Coronary artery (tissue), 2 donors: ENCODE data around the gene ENTHD1.

ENCODE experiments used
- DNase-seq: peaks from one replicate; pipeline ENCODE4 v3.0.0-alpha.2; 2017; ENCODE audit warnings: low spot score
- H3K27ac ChIP-seq, 2 donors: fragments of 200-600 bp; sonication (generic); one replicate each; pipeline ENCODE4 v1.5.1; 2016 to 2019
- H3K4me3 ChIP-seq: fragments of 200-600 bp; sonication (generic); 2 replicates; pipeline ENCODE4 v1.5.1; 2016; ENCODE audit warnings: mild to moderate bottlenecking, moderate library complexity
- TF ChIP-seq, protein P1 (sequence below): fragments of 200-600 bp; sonication (generic); IDR thresholded peaks from one replicate; pipeline ENCODE4 v1.5.1; 2019; ENCODE audit warnings: antibody characterized with exemption

Gene ENTHD1

DNA sequence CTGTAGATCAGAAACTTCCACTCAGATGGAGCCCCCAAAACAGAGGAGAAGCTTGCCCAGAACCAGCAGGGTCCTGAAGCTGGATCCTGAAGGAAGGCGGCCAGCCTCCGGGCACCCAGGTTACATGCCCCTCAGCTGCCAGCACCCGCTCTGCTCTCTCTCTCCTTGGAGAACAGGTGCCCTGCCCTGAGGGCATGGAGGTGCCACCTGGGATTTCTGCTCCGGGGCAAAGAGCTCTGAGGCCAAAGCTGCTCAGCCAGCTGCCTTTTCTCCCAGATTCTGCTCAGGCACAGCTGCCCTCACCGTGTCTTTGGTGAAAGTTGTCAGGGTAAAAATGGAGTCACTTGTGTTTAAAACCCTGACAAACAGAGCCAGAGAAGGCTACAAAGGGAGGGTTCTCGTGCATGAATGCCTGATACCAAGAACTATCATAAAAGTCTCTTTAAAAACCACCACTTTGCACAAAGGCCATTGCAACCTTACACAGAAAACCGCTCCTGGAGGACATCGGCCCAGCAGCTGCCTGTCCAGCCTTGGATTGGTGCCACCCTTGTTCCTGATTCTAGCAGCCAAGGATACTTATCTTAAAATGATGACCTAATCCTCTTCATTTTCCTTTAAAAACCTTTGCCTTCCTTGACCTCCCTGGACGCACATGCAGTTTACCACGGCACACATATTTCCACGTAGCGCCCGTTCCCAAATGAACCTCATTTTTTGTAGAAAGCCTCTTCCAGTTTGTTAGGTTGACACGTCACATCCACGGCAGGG is 183.0 kb downstream of the ENTHD1 start:
- Histone ChIP-seq H3K4me3 (no peak overlapping the region), H3K27ac (no peak overlapping the region)
- DNase-seq, result no peak
- TF ChIP-seq, protein P1, sequence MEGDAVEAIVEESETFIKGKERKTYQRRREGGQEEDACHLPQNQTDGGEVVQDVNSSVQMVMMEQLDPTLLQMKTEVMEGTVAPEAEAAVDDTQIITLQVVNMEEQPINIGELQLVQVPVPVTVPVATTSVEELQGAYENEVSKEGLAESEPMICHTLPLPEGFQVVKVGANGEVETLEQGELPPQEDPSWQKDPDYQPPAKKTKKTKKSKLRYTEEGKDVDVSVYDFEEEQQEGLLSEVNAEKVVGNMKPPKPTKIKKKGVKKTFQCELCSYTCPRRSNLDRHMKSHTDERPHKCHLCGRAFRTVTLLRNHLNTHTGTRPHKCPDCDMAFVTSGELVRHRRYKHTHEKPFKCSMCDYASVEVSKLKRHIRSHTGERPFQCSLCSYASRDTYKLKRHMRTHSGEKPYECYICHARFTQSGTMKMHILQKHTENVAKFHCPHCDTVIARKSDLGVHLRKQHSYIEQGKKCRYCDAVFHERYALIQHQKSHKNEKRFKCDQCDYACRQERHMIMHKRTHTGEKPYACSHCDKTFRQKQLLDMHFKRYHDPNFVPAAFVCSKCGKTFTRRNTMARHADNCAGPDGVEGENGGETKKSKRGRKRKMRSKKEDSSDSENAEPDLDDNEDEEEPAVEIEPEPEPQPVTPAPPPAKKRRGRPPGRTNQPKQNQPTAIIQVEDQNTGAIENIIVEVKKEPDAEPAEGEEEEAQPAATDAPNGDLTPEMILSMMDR, result no peak

DNA sequence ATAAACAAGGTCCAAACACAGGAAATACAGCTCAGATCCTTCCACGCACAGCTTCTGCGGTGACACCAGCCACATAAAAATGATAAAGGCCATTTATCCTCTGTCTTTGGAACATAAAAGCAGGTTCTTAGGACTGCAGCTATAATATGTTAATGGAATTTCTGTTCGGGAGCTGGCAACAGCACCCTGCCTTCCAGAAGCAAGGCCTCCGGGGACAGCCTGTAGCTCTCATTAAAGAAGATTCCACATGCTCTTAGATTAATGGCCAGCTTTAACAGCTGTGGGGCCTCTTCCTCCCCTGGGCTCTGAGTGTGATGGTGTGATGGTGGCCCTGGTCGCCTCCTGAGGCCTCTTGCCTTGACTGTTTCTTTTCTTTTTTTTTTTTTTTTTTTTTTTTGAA is 185.7 kb downstream of the ENTHD1 start:
- Histone ChIP-seq H3K27ac (no peak overlapping the region), H3K4me3 (no peak overlapping the region)
- TF ChIP-seq, protein P1, result no peak
- no peak for DNase-seq

GRCh38 chr22:39707351-39707750 is 186.2 kb downstream of the ENTHD1 start:
- no peak for DNase-seq
- Histone ChIP-seq H3K4me3 (no peak overlapping the region), H3K27ac (no peak overlapping the region)
- TF ChIP-seq, protein P1, result no peak

DNA sequence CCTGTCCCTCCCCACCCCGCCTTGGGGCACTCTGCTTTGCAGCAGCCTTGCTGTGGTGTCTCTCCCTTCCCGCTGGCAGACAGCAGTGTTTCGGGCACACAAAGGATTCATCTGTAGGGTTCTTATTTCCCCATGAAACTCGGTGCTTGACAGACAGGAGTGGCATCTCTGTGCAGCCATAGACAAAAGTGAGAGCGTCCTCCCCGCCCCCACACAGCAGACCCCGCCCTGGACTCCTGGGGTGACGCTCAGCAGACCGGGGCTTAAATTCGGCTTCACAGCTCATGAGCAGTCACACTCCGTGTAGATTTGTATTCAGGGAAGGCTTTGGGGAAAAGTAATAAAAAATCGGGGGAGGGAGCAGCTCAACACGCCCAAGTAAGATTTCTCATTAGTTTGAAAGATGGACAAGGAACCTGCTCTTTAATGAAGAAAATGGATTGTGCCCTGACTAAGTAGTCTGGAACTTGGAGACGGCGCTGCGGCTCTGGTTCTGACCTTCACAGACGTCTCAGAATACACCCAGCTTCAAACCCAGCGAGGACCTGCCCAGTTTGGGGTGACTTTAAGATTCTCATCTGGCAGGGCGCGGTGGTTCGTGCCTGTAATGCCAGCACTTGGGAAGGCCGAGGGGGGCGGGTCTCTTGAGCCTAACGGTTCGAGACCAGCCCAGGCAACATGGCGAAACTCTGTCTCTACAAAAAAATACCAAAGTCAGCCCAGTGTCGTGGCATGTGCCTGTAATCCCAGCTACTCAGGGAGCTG is 187.0 kb downstream of the ENTHD1 start:
- H3K4me3 ChIP-seq, result no peak overlapping the region
- no peak for DNase-seq
- TF ChIP-seq, protein P1, result no peak
- H3K27ac ChIP-seq, result no peak overlapping the region

GRCh38 chr22:39705386-39705785 is 188.2 kb downstream of the ENTHD1 start:
- H3K4me3 ChIP-seq, result no peak overlapping the region
- DNase-seq, result no peak
- H3K27ac ChIP-seq, result no peak overlapping the region
- TF ChIP-seq, protein P1, result no peak

DNA sequence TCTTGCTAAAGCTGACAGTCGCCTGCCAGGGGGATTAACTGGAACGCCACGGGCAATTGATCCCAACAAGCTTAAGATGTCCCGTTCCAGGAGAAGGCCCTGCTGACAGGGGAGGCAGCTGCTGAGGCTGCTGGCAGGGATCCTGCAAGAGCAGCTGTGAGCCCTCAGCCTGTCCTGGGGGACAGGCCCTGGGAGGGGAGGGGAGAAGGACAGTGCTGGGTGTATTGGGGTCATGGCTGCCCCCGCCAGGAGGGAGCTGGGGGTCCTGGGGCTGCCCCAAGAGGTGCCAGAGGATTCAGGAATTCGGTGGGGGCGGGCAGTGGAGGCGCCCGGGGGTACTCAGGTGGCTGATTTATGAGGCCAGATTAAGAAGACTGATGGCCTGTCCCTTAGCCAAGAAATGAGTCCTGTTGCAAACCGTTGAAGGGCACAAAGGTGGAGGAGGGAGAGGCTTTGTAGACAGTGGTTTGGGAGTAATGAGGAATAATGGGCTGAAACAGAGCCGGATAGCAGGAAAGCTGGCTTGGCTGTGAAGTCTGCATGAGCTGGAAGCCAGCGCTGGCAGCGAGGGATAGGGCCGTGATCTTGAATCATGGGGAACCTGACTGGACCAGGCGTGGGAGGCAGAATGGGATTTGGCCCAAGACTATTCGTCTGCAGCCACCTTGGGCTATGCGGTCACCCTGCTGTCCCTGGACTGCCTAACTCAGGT is 189.5 kb downstream of the ENTHD1 start:
- Histone ChIP-seq H3K27ac (no peak overlapping the region), H3K4me3 (no peak overlapping the region)
- TF ChIP-seq, protein P1, result no peak
- no peak for DNase-seq
